Mesodermal cell (in vitro differentiated cells): ENCODE results near the gene ZBTB11.
"Not testable (repeated sequence)": the region's sequence is repeated elsewhere in the genome, so short reads cannot be mapped to it uniquely, and the experiment has no call there.

Experiments used
- H3K27ac ChIP-seq: 2 replicates; pipeline ENCODE4 v1.7.0; 2013; ENCODE audit warnings: mild to moderate bottlenecking, low read depth, low read length, moderate library complexity; ENCODE audit not compliant: severe bottlenecking
- H3K36me3 ChIP-seq: 2 replicates; pipeline ENCODE4 v1.7.1; 2013; ENCODE audit warnings: mild to moderate bottlenecking, low read length, moderate library complexity; ENCODE audit not compliant: control insufficient read depth, insufficient read depth
- H3K4me1 ChIP-seq: one replicate; pipeline ENCODE4 v1.7.1; 2013; ENCODE audit warnings: mild to moderate bottlenecking, low read length; ENCODE audit not compliant: insufficient read depth, control insufficient read depth, poor library complexity, severe bottlenecking
- H3K4me3 ChIP-seq: 2 replicates; pipeline ENCODE4 v1.7.0; 2013; ENCODE audit warnings: low read length, control low read depth, mild to moderate bottlenecking; ENCODE audit not compliant: insufficient read depth, poor library complexity, severe bottlenecking; ENCODE audit errors: extremely low read depth
- H3K9me3 ChIP-seq: 2 replicates; pipeline ENCODE4 v1.7.1; 2013; ENCODE audit warnings: mild to moderate bottlenecking, low read length, moderate library complexity; ENCODE audit not compliant: control insufficient read depth
- WGBS, 2 experiments: methylation state at CpG; one replicate each; pipeline ENCODE4 v1.1.5; 2013; ENCODE audit warnings: missing lambda C conversion rate in 2 of 2; ENCODE audit not compliant: insufficient coverage in 2 of 2; 5-methylcytosine and 5-hydroxymethylcytosine counted together

Gene ZBTB11

GRCh38 chr3:101641397-101642115 is 35.4 kb downstream of the ZBTB11 start:
- H3K9me3 ChIP-seq, H3K4me3 ChIP-seq, H3K36me3 ChIP-seq: not testable (repeated sequence)
- H3K27ac ChIP-seq = peak overlapping the region; percentile 64
- 68 to 79% methylated on average over 8 of the region's 14 CpGs for WGBS, 2 experiments
- peaks cover 16% of the 10 kb centered on the region for H3K4me1 ChIP-seq

- Histone ChIP-seq H3K4me3 (no peak overlapping the region), H3K27ac (no peak overlapping the region), H3K4me1 (peaks cover 19% of the 10 kb centered on the region), H3K36me3 (no peaks in the 10 kb centered on the region), H3K9me3 (no peaks in the 10 kb centered on the region)
- WGBS, 2 experiments = 83 to 100% methylated on average over 2 of the region's 10 CpGs
Measured at GRCh38 chr3:101640256-101640655, 36.7 kb downstream of the ZBTB11 start.

- 87 to 94% methylated on average over 8 to 10 of the region's 18 CpGs for WGBS, 2 experiments
- no peaks in the 10 kb centered on the region for H3K36me3 ChIP-seq
- peaks cover 19% of the 10 kb centered on the region for H3K4me1 ChIP-seq
- H3K27ac ChIP-seq = no peak overlapping the region
- no peaks in the 10 kb centered on the region for H3K9me3 ChIP-seq
- H3K4me3 ChIP-seq = no peak overlapping the region
Measured at GRCh38 chr3:101639280-101639963, 37.5 kb downstream of the ZBTB11 start.

GRCh38 chr3:101638261-101638745 is 38.6 kb downstream of the ZBTB11 start:
- H3K36me3 ChIP-seq = no peaks in the 10 kb centered on the region
- no peak overlapping the region for H3K27ac ChIP-seq
- WGBS, 2 experiments = 65 to 85% methylated on average over 5 to 6 of the region's 10 CpGs
- H3K4me1 ChIP-seq = peaks cover 19% of the 10 kb centered on the region
- no peaks in the 10 kb centered on the region for H3K9me3 ChIP-seq
- H3K4me3 ChIP-seq = no peak overlapping the region

GRCh38 chr3:101637451-101637850 is 39.5 kb downstream of the ZBTB11 start:
- Histone ChIP-seq H3K9me3 (no peaks in the 10 kb centered on the region), H3K4me1 (peaks cover 18% of the 10 kb centered on the region), H3K4me3 (no peak overlapping the region), H3K36me3 (no peaks in the 10 kb centered on the region), H3K27ac (no peak overlapping the region)
- WGBS, 2 experiments = 87 to 91% methylated on average over 9 to 10 of the region's 10 CpGs

GRCh38 chr3:101635954-101636798 is 40.8 kb downstream of the ZBTB11 start:
- H3K9me3 ChIP-seq = no peaks in the 10 kb centered on the region
- H3K4me1 ChIP-seq = peaks cover 14% of the 10 kb centered on the region
- H3K36me3 ChIP-seq = no peaks in the 10 kb centered on the region
- WGBS, 2 experiments = 59 to 61% methylated on average over 15 to 17 of the region's 18 CpGs
- no peak overlapping the region for H3K4me3 ChIP-seq
- H3K27ac ChIP-seq = no peak overlapping the region

GRCh38 chr3:101635345-101635744 is 41.6 kb downstream of the ZBTB11 start:
- no peaks in the 10 kb centered on the region for H3K36me3 ChIP-seq
- no peak overlapping the region for H3K4me3 ChIP-seq
- H3K27ac ChIP-seq = no peak overlapping the region
- 84 to 98% methylated on average over 8 to 9 of the region's 9 CpGs for WGBS, 2 experiments
- H3K9me3 ChIP-seq = no peaks in the 10 kb centered on the region
- H3K4me1 ChIP-seq = peaks cover 9% of the 10 kb centered on the region

- Histone ChIP-seq H3K27ac (no peak overlapping the region), H3K4me3 (no peak overlapping the region), H3K4me1 (peaks cover 9% of the 10 kb centered on the region), H3K36me3 (no peaks in the 10 kb centered on the region), H3K9me3 (no peaks in the 10 kb centered on the region)
- WGBS, 2 experiments = 88 to 90% methylated on average over 8 to 9 of the region's 9 CpGs
Measured at GRCh38 chr3:101634591-101635196, 42.2 kb downstream of the ZBTB11 start.

- 97 to 99% methylated on average over 7 of the region's 10 CpGs for WGBS, 2 experiments
- no peaks in the 10 kb centered on the region for H3K9me3 ChIP-seq
Measured at GRCh38 chr3:101633186-101633585, 43.7 kb downstream of the ZBTB11 start.

GRCh38 chr3:101632586-101632985 is 44.3 kb downstream of the ZBTB11 start:
- Histone ChIP-seq H3K27ac (no peak overlapping the region), H3K36me3 (no peaks in the 10 kb centered on the region), H3K4me3 (no peak overlapping the region), H3K4me1 (peaks cover 3% of the 10 kb centered on the region), H3K9me3 (no peaks in the 10 kb centered on the region)
- 79 to 91% methylated on average over 8 of the region's 11 CpGs for WGBS, 2 experiments

More at GRCh38 chr3:101633186-101633585, 43.7 kb downstream of the ZBTB11 start:
- Histone ChIP-seq H3K4me3 (no peak overlapping the region), H3K36me3 (no peaks in the 10 kb centered on the region), H3K27ac (no peak overlapping the region), H3K4me1 (peaks cover 6% of the 10 kb centered on the region)
